HepG2 (cell line): ENCODE measurements around the gene VAC14. TPM values are rescaled to one million over a fixed set of nuclear protein-coding genes. Genes with fewer than 3 reads are reported as not detected.

Source experiments
- CEBPG ChIP-seq: IDR thresholded peaks from 2 replicates; pipeline ENCODE4 v1.6.1; 2016
- HIVEP1 ChIP-seq: sonication (generic); formaldehyde crosslinking; IDR thresholded peaks from 2 replicates; pipeline ENCODE4 v1.4.0; 2020; ENCODE audit warnings: mild to moderate bottlenecking, missing genetic modification reagents
- IRX3 ChIP-seq: sonication (generic); formaldehyde crosslinking; IDR thresholded peaks from 2 replicates; pipeline ENCODE4 v1.8.1; 2023; ENCODE audit warnings: mild to moderate bottlenecking, low read depth, missing genetic modification reagents, borderline replicate concordance
- PAF1 ChIP-seq: IDR thresholded peaks from 2 replicates; pipeline ENCODE4 v1.6.1; 2016; ENCODE audit warnings: missing genetic modification reagents, missing compliant biosample characterization
- POLR2A ChIP-seq, 2 experiments: IDR thresholded peaks; 2 replicates each; pipeline ENCODE4 v1.6.1; 2011; ENCODE audit warnings: low read depth in 2 of 2, low read length in 2 of 2, mild to moderate bottlenecking in 1 of 2, moderate library complexity in 1 of 2; ENCODE audit not compliant: insufficient read depth in 1 of 2
- SIX1 ChIP-seq: sonication (generic); formaldehyde crosslinking; IDR thresholded peaks from 2 replicates; pipeline ENCODE4 v1.4.0; 2020; ENCODE audit warnings: missing genetic modification reagents, borderline replicate concordance
- SMYD3 ChIP-seq: sonication (generic); formaldehyde crosslinking; IDR thresholded peaks from 2 replicates; pipeline ENCODE4 v1.8.1; 2023; ENCODE audit warnings: mild to moderate bottlenecking, missing genetic modification reagents
- XRCC5 ChIP-seq: fragments of 200-400 bp; formaldehyde crosslinking; optimal IDR thresholded peaks from 2 replicates; pipeline ENCODE3; 2017; ENCODE audit warnings: mild to moderate bottlenecking, low read length
- ZFP1 ChIP-seq: IDR thresholded peaks from 2 replicates; pipeline ENCODE4 v1.6.1; 2016
- ZNF143 ChIP-seq: sonication (generic); formaldehyde crosslinking; IDR thresholded peaks from 2 replicates; pipeline ENCODE4 v1.4.0; 2020; ENCODE audit warnings: missing genetic modification reagents
- ZNF83 ChIP-seq: sonication (generic); formaldehyde crosslinking; IDR thresholded peaks from 2 replicates; pipeline ENCODE4 v1.4.0; 2020; ENCODE audit warnings: missing genetic modification reagents, mild to moderate bottlenecking, borderline replicate concordance
- polyA plus RNA-seq, 8 experiments: library from polyadenylated mRNA; depleted of rRNA in 3 of 8; stranded (reverse) in 7 of 8; unstranded in 1 of 8; fragments of >200 nt; fragmentation: Illumina TruSeq in 4 of 8; extraction: Trizol in 4 of 8; gene quantifications; 2 replicates each; pipeline versions ENCODE4 v1.2.1 to v1.2.3, GENCODE V29; 2011 to 2016; ENCODE audit warnings: low read depth in 4 of 8, missing spikeins in 1 of 8, mixed read lengths in 1 of 8; ENCODE audit not compliant: insufficient read depth in 1 of 8
- total RNA-seq, 5 experiments: library from RNA; depleted of rRNA; stranded (reverse); fragments of >200 nt; fragmentation: Illumina TruSeq; extraction: Trizol; gene quantifications; 2 replicates each; pipeline ENCODE4 v1.2.3, GENCODE V29; 2016; ENCODE audit warnings: low read depth in 1 of 5
- TF ChIP-seq, protein P1 (sequence below): sonication (generic); formaldehyde crosslinking; IDR thresholded peaks from 2 replicates; pipeline ENCODE4 v1.5.0; 2020; ENCODE audit warnings: missing genetic modification reagents
- TF ChIP-seq, protein P2 (sequence below): IDR thresholded peaks from 2 replicates; pipeline ENCODE4 v1.6.1; 2016; ENCODE audit warnings: low read depth, missing genetic modification reagents, missing compliant biosample characterization
- TF ChIP-seq, protein P3 (sequence below): sonication (generic); formaldehyde crosslinking; IDR thresholded peaks from 2 replicates; pipeline ENCODE4 v1.4.0; 2020; ENCODE audit warnings: missing genetic modification reagents, borderline replicate concordance
- TF ChIP-seq, protein P4 (sequence below): sonication (generic); formaldehyde crosslinking; IDR thresholded peaks from 2 replicates; pipeline ENCODE4 v1.4.0; 2020; ENCODE audit warnings: missing genetic modification reagents, borderline replicate concordance
- TF ChIP-seq, protein P5 (sequence below): sonication (generic); formaldehyde crosslinking; IDR thresholded peaks from 2 replicates; pipeline ENCODE4 v1.4.0; 2020; ENCODE audit warnings: missing genetic modification reagents

Gene VAC14
- total and polyA plus RNA-seq, 2 of the 13 experiments (the other 11 are each of a cell fraction or from before 2014, with no cell fraction given) = 23.5 to 24.6 TPM

DNA sequence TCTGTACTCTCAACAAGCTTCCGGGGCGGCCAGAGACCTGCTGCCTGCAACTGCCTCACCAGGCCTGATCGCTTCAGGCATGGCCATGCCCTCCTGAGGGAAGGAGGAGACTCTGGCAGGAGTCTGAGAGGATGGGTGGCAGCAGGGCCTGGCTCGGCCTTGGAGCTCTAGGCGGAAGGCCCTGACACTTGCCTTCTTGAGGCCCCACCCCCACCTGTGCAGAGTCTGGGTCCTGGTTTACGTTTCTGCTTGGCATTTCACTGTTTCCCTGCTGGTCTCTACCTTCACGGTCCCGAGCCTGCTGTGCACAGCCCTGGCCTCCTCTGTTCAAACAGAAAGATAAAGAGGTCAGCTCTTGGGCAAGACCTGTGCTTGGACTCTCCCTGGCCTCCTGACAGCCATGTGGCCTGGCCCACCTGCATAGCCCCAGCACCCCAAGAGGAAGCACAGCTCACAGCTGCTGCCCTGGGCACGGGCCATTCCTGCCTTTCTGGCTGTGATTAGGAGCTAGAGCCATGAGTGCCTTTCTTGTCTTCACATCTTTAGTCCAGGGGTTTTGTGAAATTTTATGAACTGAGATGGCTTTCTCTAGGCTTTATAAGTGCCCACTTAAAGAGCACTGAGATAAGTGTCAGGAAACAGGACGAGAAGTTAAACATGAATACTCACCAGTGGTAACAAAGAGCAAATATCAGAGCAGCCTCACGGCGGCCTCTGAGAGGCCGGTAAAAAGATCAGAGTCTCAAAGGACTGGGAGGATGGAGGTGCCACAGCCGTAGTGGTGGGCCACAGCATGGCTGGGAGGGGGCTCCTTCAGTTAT, 89.5 kb downstream of the VAC14 start (continued):
- TF ChIP-seq, protein P1, sequence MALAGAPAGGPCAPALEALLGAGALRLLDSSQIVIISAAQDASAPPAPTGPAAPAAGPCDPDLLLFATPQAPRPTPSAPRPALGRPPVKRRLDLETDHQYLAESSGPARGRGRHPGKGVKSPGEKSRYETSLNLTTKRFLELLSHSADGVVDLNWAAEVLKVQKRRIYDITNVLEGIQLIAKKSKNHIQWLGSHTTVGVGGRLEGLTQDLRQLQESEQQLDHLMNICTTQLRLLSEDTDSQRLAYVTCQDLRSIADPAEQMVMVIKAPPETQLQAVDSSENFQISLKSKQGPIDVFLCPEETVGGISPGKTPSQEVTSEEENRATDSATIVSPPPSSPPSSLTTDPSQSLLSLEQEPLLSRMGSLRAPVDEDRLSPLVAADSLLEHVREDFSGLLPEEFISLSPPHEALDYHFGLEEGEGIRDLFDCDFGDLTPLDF (CRISPR knock-in tag) = no peak
- peak; percentile 93 for TF ChIP-seq CEBPG (CRISPR knock-in tag)
- no peak for TF ChIP-seq ZNF83 (CRISPR knock-in tag)
- TF ChIP-seq, protein P2, sequence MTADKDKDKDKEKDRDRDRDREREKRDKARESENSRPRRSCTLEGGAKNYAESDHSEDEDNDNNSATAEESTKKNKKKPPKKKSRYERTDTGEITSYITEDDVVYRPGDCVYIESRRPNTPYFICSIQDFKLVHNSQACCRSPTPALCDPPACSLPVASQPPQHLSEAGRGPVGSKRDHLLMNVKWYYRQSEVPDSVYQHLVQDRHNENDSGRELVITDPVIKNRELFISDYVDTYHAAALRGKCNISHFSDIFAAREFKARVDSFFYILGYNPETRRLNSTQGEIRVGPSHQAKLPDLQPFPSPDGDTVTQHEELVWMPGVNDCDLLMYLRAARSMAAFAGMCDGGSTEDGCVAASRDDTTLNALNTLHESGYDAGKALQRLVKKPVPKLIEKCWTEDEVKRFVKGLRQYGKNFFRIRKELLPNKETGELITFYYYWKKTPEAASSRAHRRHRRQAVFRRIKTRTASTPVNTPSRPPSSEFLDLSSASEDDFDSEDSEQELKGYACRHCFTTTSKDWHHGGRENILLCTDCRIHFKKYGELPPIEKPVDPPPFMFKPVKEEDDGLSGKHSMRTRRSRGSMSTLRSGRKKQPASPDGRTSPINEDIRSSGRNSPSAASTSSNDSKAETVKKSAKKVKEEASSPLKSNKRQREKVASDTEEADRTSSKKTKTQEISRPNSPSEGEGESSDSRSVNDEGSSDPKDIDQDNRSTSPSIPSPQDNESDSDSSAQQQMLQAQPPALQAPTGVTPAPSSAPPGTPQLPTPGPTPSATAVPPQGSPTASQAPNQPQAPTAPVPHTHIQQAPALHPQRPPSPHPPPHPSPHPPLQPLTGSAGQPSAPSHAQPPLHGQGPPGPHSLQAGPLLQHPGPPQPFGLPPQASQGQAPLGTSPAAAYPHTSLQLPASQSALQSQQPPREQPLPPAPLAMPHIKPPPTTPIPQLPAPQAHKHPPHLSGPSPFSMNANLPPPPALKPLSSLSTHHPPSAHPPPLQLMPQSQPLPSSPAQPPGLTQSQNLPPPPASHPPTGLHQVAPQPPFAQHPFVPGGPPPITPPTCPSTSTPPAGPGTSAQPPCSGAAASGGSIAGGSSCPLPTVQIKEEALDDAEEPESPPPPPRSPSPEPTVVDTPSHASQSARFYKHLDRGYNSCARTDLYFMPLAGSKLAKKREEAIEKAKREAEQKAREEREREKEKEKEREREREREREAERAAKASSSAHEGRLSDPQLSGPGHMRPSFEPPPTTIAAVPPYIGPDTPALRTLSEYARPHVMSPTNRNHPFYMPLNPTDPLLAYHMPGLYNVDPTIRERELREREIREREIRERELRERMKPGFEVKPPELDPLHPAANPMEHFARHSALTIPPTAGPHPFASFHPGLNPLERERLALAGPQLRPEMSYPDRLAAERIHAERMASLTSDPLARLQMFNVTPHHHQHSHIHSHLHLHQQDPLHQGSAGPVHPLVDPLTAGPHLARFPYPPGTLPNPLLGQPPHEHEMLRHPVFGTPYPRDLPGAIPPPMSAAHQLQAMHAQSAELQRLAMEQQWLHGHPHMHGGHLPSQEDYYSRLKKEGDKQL = peak; percentile 64; the same call in 1 of the 2 replicates
- TF ChIP-seq SMYD3 (CRISPR knock-in tag) = no peak
- no peak for TF ChIP-seq PAF1
- TF ChIP-seq ZNF143 = 0 out of 2 replicates have a peak, but pooled peaks have one; percentile 58
- TF ChIP-seq SIX1 (CRISPR knock-in tag) = no peak
- peak; percentile 95 for TF ChIP-seq HIVEP1
- no peak for TF ChIP-seq IRX3 (CRISPR knock-in tag)
- peak; percentile 56 for TF ChIP-seq XRCC5
- TF ChIP-seq, protein P3, sequence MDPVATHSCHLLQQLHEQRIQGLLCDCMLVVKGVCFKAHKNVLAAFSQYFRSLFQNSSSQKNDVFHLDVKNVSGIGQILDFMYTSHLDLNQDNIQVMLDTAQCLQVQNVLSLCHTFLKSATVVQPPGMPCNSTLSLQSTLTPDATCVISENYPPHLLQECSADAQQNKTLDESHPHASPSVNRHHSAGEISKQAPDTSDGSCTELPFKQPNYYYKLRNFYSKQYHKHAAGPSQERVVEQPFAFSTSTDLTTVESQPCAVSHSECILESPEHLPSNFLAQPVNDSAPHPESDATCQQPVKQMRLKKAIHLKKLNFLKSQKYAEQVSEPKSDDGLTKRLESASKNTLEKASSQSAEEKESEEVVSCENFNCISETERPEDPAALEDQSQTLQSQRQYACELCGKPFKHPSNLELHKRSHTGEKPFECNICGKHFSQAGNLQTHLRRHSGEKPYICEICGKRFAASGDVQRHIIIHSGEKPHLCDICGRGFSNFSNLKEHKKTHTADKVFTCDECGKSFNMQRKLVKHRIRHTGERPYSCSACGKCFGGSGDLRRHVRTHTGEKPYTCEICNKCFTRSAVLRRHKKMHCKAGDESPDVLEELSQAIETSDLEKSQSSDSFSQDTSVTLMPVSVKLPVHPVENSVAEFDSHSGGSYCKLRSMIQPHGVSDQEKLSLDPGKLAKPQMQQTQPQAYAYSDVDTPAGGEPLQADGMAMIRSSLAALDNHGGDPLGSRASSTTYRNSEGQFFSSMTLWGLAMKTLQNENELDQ (CRISPR knock-in tag) = no peak
- no peak for TF ChIP-seq POLR2A (IDR thresholded peaks at IDR 0.05; ENCODE audit: insufficient read depth in 1 of 2, low read depth in 2 of 2, low read length in 2 of 2)
- TF ChIP-seq, protein P4, sequence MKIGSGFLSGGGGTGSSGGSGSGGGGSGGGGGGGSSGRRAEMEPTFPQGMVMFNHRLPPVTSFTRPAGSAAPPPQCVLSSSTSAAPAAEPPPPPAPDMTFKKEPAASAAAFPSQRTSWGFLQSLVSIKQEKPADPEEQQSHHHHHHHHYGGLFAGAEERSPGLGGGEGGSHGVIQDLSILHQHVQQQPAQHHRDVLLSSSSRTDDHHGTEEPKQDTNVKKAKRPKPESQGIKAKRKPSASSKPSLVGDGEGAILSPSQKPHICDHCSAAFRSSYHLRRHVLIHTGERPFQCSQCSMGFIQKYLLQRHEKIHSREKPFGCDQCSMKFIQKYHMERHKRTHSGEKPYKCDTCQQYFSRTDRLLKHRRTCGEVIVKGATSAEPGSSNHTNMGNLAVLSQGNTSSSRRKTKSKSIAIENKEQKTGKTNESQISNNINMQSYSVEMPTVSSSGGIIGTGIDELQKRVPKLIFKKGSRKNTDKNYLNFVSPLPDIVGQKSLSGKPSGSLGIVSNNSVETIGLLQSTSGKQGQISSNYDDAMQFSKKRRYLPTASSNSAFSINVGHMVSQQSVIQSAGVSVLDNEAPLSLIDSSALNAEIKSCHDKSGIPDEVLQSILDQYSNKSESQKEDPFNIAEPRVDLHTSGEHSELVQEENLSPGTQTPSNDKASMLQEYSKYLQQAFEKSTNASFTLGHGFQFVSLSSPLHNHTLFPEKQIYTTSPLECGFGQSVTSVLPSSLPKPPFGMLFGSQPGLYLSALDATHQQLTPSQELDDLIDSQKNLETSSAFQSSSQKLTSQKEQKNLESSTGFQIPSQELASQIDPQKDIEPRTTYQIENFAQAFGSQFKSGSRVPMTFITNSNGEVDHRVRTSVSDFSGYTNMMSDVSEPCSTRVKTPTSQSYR (CRISPR knock-in tag) = peak; percentile 62
- TF ChIP-seq ZFP1 = no peak; the same call in 1 of the 2 replicates
- TF ChIP-seq, protein P5, sequence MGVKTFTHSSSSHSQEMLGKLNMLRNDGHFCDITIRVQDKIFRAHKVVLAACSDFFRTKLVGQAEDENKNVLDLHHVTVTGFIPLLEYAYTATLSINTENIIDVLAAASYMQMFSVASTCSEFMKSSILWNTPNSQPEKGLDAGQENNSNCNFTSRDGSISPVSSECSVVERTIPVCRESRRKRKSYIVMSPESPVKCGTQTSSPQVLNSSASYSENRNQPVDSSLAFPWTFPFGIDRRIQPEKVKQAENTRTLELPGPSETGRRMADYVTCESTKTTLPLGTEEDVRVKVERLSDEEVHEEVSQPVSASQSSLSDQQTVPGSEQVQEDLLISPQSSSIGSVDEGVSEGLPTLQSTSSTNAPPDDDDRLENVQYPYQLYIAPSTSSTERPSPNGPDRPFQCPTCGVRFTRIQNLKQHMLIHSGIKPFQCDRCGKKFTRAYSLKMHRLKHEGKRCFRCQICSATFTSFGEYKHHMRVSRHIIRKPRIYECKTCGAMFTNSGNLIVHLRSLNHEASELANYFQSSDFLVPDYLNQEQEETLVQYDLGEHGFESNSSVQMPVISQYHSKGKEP (CRISPR knock-in tag) = no peak
